OCI-LY7 (cell line): ENCODE measurements around the gene EMD.

Experiments
- CTCF ChIP-seq: fragments of 200-600 bp; sonication (generic); conservative IDR thresholded peaks from 2 replicates; pipeline ENCODE4 v1.5.1; 2014; ENCODE audit warnings: mild to moderate bottlenecking, antibody characterized with exemption, low read length, moderate library complexity, mixed read lengths
- EZH2phosphoT487 ChIP-seq: fragments of 200-600 bp; sonication (generic); IDR thresholded peaks from 2 replicates; pipeline ENCODE4 v1.6.1; 2018; ENCODE audit warnings: low read depth, borderline replicate concordance, mild to moderate bottlenecking, mixed run types, antibody characterized with exemption, low read length, moderate library complexity, mixed read lengths

- no peak for TF ChIP-seq CTCF
- no peak for TF ChIP-seq EZH2phosphoT487
Measured at GRCh38 chrX:154362085-154362742, 16.9 kb upstream of the EMD start.
